Ishikawa (cell line): ENCODE results near the gene FAXDC2.
A peak's percentile ranks its signal among the peaks of the same experiment; 100 is the strongest.

Experiments used
- CEBPB ChIP-seq: IDR thresholded peaks from 2 replicates; pipeline ENCODE4 v1.6.1; 2012
- CREB1 ChIP-seq: IDR thresholded peaks from 2 replicates; pipeline ENCODE4 v1.6.1; 2012; ENCODE audit warnings: low read depth
- EGR1 ChIP-seq: IDR thresholded peaks from 2 replicates; pipeline ENCODE4 v1.6.1; 2012
- EP300 ChIP-seq: IDR thresholded peaks from 2 replicates; pipeline ENCODE4 v1.6.1; 2012; ENCODE audit warnings: borderline replicate concordance
- FOXM1 ChIP-seq: IDR thresholded peaks from 2 replicates; pipeline ENCODE4 v1.6.1; 2012; ENCODE audit warnings: low read depth, borderline replicate concordance
- NFIC ChIP-seq: IDR thresholded peaks from 2 replicates; pipeline ENCODE4 v1.6.1; 2012
- RAD21 ChIP-seq: IDR thresholded peaks from 2 replicates; pipeline ENCODE4 v1.6.1; 2012; ENCODE audit warnings: low read depth
- TAF1 ChIP-seq: IDR thresholded peaks from 2 replicates; pipeline ENCODE4 v1.6.1; 2012; ENCODE audit warnings: low read depth, mild to moderate bottlenecking
- TCF12 ChIP-seq: IDR thresholded peaks from 2 replicates; pipeline ENCODE4 v1.6.1; 2012; ENCODE audit warnings: low read depth
- TEAD4 ChIP-seq: IDR thresholded peaks from 2 replicates; pipeline ENCODE4 v1.6.1; 2012
- YY1 ChIP-seq: IDR thresholded peaks from 2 replicates; pipeline ENCODE4 v1.6.1; 2012; ENCODE audit warnings: low read depth
- ZBTB7A ChIP-seq: IDR thresholded peaks from 2 replicates; pipeline ENCODE4 v1.6.1; 2012; ENCODE audit warnings: low read depth
- TF ChIP-seq, protein P1 (sequence below): IDR thresholded peaks from 2 replicates; pipeline ENCODE4 v1.6.1; 2012
- TF ChIP-seq, protein P2 (sequence below): IDR thresholded peaks from 2 replicates; pipeline ENCODE4 v1.6.1; 2012
- TF ChIP-seq, protein P3 (sequence below): IDR thresholded peaks from 2 replicates; pipeline ENCODE4 v1.6.1; 2012; ENCODE audit warnings: low read depth, mild to moderate bottlenecking

Gene FAXDC2

DNA sequence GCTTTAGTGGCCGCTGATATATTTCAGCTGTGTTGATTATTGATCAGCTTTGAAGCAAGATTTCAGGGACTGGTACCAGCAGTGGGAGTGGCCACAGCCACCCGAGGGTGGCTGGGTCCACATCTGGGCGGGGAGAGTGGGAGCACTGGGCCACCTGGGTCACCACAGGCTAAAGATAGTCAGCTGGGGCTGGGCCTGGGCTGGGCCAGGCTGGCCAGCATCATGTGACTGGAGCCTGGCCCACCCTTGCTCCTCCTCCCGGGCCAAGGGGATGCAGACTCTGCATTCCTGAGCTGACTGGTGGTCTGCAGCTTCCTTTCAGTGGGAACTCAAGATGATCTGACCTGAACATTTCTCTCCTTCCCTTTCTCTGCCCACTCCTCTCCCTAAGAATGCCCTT lies 68.1 kb downstream of the FAXDC2 start:
- TF ChIP-seq EP300 (no peak), RAD21 (no peak), ZBTB7A (no peak)
- TF ChIP-seq, protein P1, sequence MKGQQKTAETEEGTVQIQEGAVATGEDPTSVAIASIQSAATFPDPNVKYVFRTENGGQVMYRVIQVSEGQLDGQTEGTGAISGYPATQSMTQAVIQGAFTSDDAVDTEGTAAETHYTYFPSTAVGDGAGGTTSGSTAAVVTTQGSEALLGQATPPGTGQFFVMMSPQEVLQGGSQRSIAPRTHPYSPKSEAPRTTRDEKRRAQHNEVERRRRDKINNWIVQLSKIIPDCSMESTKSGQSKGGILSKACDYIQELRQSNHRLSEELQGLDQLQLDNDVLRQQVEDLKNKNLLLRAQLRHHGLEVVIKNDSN = peak; percentile 58

DNA sequence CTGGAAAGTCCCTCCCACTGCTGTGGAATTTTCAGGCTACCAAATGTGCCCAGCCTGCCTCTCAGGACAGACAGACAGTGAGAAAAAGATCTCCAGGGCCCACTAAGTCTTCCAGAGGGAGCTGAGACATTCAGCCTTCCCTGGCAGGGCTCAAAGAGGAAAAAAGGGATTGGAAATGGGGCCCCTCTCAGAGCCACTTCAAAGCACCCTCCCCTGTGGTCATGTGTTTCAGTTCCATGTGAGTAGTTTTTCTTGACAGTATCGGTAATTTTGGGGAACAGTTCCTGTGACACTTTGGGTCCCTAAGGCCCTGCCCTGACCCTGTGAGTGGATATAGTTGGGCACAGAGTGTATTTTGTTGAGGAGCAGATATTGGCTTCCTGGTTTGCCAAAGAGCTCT lies 70.3 kb downstream of the FAXDC2 start:
- TF ChIP-seq CREB1 (no peak), NFIC (no peak), TCF12 (no peak), TAF1 (no peak), FOXM1 (no peak), EP300 (no peak), YY1 (no peak), EGR1 (no peak)
- TF ChIP-seq, protein P1 = no peak
- TF ChIP-seq, protein P2, sequence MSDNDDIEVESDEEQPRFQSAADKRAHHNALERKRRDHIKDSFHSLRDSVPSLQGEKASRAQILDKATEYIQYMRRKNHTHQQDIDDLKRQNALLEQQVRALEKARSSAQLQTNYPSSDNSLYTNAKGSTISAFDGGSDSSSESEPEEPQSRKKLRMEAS = no peak
- TF ChIP-seq, protein P3, sequence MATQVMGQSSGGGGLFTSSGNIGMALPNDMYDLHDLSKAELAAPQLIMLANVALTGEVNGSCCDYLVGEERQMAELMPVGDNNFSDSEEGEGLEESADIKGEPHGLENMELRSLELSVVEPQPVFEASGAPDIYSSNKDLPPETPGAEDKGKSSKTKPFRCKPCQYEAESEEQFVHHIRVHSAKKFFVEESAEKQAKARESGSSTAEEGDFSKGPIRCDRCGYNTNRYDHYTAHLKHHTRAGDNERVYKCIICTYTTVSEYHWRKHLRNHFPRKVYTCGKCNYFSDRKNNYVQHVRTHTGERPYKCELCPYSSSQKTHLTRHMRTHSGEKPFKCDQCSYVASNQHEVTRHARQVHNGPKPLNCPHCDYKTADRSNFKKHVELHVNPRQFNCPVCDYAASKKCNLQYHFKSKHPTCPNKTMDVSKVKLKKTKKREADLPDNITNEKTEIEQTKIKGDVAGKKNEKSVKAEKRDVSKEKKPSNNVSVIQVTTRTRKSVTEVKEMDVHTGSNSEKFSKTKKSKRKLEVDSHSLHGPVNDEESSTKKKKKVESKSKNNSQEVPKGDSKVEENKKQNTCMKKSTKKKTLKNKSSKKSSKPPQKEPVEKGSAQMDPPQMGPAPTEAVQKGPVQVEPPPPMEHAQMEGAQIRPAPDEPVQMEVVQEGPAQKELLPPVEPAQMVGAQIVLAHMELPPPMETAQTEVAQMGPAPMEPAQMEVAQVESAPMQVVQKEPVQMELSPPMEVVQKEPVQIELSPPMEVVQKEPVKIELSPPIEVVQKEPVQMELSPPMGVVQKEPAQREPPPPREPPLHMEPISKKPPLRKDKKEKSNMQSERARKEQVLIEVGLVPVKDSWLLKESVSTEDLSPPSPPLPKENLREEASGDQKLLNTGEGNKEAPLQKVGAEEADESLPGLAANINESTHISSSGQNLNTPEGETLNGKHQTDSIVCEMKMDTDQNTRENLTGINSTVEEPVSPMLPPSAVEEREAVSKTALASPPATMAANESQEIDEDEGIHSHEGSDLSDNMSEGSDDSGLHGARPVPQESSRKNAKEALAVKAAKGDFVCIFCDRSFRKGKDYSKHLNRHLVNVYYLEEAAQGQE = no peak

DNA sequence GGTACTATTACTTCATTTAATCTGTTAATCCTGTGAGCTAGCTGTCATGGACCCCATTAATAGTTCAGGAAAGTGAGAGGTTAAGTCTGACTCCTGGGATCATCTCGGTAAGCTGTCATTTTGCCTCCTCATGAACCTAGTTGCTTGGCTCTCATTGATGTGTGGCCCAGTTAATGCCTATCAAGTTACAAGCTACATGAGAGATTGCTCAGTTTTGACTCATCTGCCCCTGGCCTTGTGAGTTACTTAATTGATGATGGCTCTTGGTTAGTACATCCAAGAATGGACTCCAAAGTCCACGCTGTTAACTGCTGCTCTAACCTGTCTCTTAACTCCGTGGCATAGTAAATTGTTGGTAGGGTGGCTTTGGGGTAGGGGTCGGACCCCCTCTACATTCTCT lies 71.3 kb downstream of the FAXDC2 start:
- TF ChIP-seq EP300 (no peak), YY1 (no peak), RAD21 (no peak), CEBPB (no peak), TAF1 (no peak), NFIC (no peak), EGR1 (no peak), TEAD4 (no peak)
- TF ChIP-seq, protein P1 = no peak
- TF ChIP-seq, protein P3 = no peak

DNA sequence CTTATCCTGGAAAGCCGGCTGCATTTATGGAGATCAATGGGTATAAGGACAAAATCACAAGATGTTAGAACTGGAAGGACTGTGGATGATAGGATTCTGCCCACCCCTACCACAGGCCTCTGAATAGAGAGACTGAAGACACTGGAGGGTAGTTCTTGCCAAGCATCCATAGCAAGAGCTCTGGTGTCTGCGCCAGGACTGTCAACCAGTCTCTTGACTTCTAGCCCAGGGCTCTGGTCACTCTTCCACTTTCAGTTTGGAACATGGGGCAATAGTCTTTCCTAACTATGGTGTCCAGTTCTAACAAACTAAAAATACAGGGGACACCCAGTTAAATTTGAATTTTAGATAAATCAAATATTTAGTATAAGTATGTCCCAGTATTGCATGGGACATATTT lies 71.9 kb downstream of the FAXDC2 start:
- TF ChIP-seq TAF1 (no peak), NFIC (no peak), YY1 (no peak), EGR1 (no peak), TCF12 (no peak), CREB1 (no peak), ZBTB7A (no peak), FOXM1 (no peak), CEBPB (no peak), TEAD4 (no peak), EP300 (no peak), RAD21 (no peak)
- TF ChIP-seq, protein P1 = no peak
- TF ChIP-seq, protein P2 = no peak
- TF ChIP-seq, protein P3 = no peak
